Measurements from ENCODE around the gene BCO2.

The BCO2 gene, protein sequence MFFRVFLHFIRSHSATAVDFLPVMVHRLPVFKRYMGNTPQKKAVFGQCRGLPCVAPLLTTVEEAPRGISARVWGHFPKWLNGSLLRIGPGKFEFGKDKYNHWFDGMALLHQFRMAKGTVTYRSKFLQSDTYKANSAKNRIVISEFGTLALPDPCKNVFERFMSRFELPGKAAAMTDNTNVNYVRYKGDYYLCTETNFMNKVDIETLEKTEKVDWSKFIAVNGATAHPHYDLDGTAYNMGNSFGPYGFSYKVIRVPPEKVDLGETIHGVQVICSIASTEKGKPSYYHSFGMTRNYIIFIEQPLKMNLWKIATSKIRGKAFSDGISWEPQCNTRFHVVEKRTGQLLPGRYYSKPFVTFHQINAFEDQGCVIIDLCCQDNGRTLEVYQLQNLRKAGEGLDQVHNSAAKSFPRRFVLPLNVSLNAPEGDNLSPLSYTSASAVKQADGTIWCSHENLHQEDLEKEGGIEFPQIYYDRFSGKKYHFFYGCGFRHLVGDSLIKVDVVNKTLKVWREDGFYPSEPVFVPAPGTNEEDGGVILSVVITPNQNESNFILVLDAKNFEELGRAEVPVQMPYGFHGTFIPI

GRCh38 chr11:112174789-112175598, at the start of gene BCO2:
TSS of gene BCO2 (plus strand) at chr11:112175512. CDS start at chr11:112175602, 90 bp downstream.
- Histone ChIP-seq H3K27ac (ENCODE audit: extremely low read depth, low read depth, low read length) (no peak within 1 kb of the TSS), H3K9me3 (ENCODE audit: control insufficient read depth, insufficient read depth, low read depth, low read length) (no peaks in the 10 kb centered on the region), H3K4me1 (ENCODE audit: control insufficient read depth, insufficient read depth, low read length) (peaks cover 3% of the 10 kb centered on the region; the same call in 1 of the 2 replicates), H3K36me3 (ENCODE audit: control insufficient read depth in 2 of 2, insufficient read depth in 1 of 2, low read length in 2 of 2) (no peaks in the 10 kb centered on the region), H3K4me3 (ENCODE audit: low read depth, low read length) (peak within 1 kb of the TSS; percentile 2)
- POLR2A ChIA-PET: no interaction called here
- CTCF ChIA-PET: interaction anchor here (0.5 to 5.2 kb wide), 19 partner anchors 9 to 1623 kb away, joined by 3 to 64 read pairs (median 4); no protein-coding TSS in a partner anchor
- TF ChIP-seq ZNF623 (tag by site-specific recombination; IDR thresholded peaks at IDR 0.05) (no peak), TRIM28 (IDR thresholded peaks at IDR 0.05; ENCODE audit: borderline replicate concordance, low read length) (no peak), REPIN1 (tag by site-specific recombination; IDR thresholded peaks at IDR 0.05; ENCODE audit: low read depth) (no peak), KLF10 (tag by site-specific recombination; IDR thresholded peaks at IDR 0.05) (no peak), ZNF658 (tag by site-specific recombination; IDR thresholded peaks at IDR 0.05) (no peak), ATF2 (tag by site-specific recombination; IDR thresholded peaks at IDR 0.05; ENCODE audit: low read depth) (no peak), ZNF335 (tag by site-specific recombination; conservative IDR thresholded peaks at IDR 0.05) (0 out of 2 replicates have a peak, but pooled peaks have one; percentile 74), PRDM1 (tag by site-specific recombination; IDR thresholded peaks at IDR 0.05) (0 out of 2 replicates have a peak, but pooled peaks have one; percentile 45), ZNF391 (tag by site-specific recombination; IDR thresholded peaks at IDR 0.05; ENCODE audit: borderline replicate concordance, low read depth) (no peak), SP3 (tag by site-specific recombination; IDR thresholded peaks at IDR 0.05) (peak; percentile 16; the same call in 1 of the 2 replicates), SETDB1 (IDR thresholded peaks at IDR 0.05; ENCODE audit: insufficient read length, low read length) (no peak), ZEB2 (tag by site-specific recombination; IDR thresholded peaks at IDR 0.05) (no peak), ZNF404 (tag by site-specific recombination; IDR thresholded peaks at IDR 0.05) (no peak), ZNF202 (tag by site-specific recombination; IDR thresholded peaks at IDR 0.05; ENCODE audit: borderline replicate concordance) (no peak), ZNF660 (tag by site-specific recombination; IDR thresholded peaks at IDR 0.05) (no peak), TSHZ1 (tag by site-specific recombination; IDR thresholded peaks at IDR 0.05; ENCODE audit: borderline replicate concordance) (no peak), SP2 (tag by site-specific recombination; IDR thresholded peaks at IDR 0.05) (no peak), ZNF132 (tag by site-specific recombination; IDR thresholded peaks at IDR 0.05; ENCODE audit: borderline replicate concordance) (no peak), ZNF366 (tag by site-specific recombination; conservative IDR thresholded peaks at IDR 0.05) (peak; percentile 43; the same call in 1 of the 2 replicates)
- TF ChIP-seq, protein P1, sequence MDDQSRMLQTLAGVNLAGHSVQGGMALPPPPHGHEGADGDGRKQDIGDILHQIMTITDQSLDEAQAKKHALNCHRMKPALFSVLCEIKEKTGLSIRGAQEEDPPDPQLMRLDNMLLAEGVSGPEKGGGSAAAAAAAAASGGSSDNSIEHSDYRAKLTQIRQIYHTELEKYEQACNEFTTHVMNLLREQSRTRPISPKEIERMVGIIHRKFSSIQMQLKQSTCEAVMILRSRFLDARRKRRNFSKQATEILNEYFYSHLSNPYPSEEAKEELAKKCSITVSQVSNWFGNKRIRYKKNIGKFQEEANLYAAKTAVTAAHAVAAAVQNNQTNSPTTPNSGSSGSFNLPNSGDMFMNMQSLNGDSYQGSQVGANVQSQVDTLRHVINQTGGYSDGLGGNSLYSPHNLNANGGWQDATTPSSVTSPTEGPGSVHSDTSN (CRISPR knock-in tag; IDR thresholded peaks at IDR 0.05): no peak
- TF ChIP-seq, protein P2, sequence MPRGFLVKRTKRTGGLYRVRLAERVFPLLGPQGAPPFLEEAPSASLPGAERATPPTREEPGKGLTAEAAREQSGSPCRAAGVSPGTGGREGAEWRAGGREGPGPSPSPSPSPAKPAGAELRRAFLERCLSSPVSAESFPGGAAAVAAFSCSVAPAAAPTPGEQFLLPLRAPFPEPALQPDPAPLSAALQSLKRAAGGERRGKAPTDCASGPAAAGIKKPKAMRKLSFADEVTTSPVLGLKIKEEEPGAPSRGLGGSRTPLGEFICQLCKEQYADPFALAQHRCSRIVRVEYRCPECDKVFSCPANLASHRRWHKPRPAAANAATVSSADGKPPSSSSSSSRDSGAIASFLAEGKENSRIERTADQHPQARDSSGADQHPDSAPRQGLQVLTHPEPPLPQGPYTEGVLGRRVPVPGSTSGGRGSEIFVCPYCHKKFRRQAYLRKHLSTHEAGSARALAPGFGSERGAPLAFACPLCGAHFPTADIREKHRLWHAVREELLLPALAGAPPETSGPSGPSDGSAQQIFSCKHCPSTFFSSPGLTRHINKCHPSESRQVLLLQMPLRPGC (tag by site-specific recombination; IDR thresholded peaks at IDR 0.05): 0 out of 2 replicates have a peak, but pooled peaks have one; percentile 60
- TF ChIP-seq, protein P3, sequence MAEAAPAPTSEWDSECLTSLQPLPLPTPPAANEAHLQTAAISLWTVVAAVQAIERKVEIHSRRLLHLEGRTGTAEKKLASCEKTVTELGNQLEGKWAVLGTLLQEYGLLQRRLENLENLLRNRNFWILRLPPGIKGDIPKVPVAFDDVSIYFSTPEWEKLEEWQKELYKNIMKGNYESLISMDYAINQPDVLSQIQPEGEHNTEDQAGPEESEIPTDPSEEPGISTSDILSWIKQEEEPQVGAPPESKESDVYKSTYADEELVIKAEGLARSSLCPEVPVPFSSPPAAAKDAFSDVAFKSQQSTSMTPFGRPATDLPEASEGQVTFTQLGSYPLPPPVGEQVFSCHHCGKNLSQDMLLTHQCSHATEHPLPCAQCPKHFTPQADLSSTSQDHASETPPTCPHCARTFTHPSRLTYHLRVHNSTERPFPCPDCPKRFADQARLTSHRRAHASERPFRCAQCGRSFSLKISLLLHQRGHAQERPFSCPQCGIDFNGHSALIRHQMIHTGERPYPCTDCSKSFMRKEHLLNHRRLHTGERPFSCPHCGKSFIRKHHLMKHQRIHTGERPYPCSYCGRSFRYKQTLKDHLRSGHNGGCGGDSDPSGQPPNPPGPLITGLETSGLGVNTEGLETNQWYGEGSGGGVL (tag by site-specific recombination; IDR thresholded peaks at IDR 0.05): no peak
- TF ChIP-seq, protein P4, sequence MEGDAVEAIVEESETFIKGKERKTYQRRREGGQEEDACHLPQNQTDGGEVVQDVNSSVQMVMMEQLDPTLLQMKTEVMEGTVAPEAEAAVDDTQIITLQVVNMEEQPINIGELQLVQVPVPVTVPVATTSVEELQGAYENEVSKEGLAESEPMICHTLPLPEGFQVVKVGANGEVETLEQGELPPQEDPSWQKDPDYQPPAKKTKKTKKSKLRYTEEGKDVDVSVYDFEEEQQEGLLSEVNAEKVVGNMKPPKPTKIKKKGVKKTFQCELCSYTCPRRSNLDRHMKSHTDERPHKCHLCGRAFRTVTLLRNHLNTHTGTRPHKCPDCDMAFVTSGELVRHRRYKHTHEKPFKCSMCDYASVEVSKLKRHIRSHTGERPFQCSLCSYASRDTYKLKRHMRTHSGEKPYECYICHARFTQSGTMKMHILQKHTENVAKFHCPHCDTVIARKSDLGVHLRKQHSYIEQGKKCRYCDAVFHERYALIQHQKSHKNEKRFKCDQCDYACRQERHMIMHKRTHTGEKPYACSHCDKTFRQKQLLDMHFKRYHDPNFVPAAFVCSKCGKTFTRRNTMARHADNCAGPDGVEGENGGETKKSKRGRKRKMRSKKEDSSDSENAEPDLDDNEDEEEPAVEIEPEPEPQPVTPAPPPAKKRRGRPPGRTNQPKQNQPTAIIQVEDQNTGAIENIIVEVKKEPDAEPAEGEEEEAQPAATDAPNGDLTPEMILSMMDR (tag by site-specific recombination; IDR thresholded peaks at IDR 0.05): peak; percentile 70
